GM18861 (cell line): ENCODE data around the gene SEMA6D.
"Not testable (repeated sequence)": the region's sequence is repeated elsewhere in the genome, so short reads cannot be mapped to it uniquely, and the experiment has no call there.

ENCODE experiments used
- ATAC-seq: cut with Tn5 transposase; IDR thresholded peaks from one replicate; pipeline ENCODE4 v1.9.1; 2021; ENCODE audit not compliant: unreplicated experiment

Gene SEMA6D

GRCh38 chr15:47715856-47716445 lies 1.4 kb upstream of the SEMA6D start:
- no peak for ATAC-seq

GRCh38 chr15:47716516-47716915 lies 789 bp upstream of the SEMA6D start:
- no peak for ATAC-seq

DNA sequence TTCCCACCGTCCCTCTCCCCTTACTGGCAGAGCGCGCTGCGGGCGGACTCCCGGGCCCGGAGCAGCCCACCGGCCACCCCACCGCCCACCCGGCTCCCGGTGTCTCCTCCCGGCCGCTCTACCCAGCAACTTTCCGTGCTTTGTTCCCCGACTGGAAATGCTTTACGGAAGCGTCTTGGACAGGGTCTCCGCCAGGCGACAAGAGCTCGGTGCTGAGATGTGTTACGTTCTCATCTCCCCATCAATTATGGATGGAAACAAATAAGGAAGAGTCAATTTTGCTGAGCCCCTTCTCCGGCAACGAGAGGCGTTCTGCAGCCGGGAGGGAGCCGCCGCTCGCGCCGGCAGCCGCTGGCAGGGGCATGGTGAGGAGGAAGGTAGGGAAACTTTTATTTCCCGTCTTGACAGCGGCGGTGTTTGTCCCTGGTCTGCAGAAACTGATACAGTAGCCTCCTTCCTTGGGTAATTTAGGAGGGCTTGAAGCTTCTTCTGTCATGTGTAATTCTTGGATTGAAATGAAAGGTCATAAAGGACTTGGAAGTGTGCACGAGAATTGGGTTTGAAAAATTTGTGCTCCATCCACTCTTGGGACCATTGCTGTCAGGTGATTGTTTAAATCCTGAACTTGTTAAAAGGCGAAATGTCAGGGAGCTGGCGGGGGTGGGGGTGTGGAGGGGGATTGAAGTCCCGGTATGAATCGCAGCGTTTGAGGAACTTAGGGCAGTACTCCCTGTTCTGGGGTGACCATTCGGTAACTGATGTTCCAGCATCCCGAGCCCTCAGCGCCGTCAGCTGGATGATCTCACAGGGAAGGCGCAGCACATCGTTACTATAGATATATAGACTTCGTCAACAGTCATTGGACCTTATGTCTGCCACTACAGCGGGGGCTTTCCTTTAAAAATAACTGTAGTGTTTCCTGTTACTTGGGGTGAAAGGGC lies 1.5 kb downstream of the SEMA6D start:
- no peak for ATAC-seq

GRCh38 chr15:47719730-47720129 lies 2.4 kb downstream of the SEMA6D start:
- no peak for ATAC-seq

GRCh38 chr15:47720555-47720954 lies 3.2 kb downstream of the SEMA6D start:
- no peak for ATAC-seq

- ATAC-seq = no peak
Measured at GRCh38 chr15:47721676-47722075, 4.4 kb downstream of the SEMA6D start.

GRCh38 chr15:47724346-47724745 lies 7.0 kb downstream of the SEMA6D start:
- no peak for ATAC-seq

GRCh38 chr15:47725051-47725450 lies 7.7 kb downstream of the SEMA6D start:
- no peak for ATAC-seq

GRCh38 chr15:47725906-47726305 lies 8.6 kb downstream of the SEMA6D start:
- ATAC-seq = no peak

DNA sequence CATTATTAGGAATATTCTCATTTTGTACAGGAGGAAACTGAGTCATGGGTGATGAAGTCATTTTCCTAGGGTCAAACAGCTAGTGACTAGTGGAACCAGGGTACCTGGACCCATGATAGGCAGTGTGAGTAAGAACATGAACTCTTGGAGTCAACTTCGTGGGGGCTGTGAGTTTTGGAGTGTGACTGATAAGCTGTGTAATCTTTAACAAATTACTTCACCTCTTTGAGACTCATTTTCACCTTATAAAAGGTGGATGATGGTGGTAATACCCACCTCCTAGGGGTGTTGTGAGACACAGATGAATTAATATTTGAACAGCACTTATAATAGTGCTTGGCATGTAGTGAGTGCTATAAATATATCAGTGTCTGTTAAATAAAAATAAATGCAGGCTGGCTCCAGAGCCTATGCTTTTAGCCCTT lies 9.1 kb downstream of the SEMA6D start:
- ATAC-seq = no peak

- ATAC-seq = no peak
Measured at GRCh38 chr15:47727137-47727536, 9.8 kb downstream of the SEMA6D start.

DNA sequence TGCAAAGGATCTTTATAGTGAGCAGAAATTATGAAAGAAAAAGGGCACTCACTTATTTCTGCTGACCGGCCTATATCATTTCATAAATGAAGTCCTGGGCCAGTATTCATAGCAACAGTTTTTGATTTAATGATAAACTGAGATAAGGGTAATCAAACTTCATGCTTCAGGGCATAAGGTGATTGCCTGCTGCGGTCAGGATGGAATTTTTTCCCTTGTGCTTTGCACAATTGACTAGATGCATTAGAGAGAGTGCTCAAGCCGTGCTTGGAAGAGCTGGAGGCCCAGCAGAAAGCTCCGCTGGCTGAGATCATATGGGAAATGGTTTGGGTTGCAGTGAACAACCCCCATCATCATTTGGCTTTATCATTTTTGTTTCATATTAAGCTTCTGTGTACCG lies 10.4 kb downstream of the SEMA6D start:
- ATAC-seq = no peak

- no peak for ATAC-seq
Measured at GRCh38 chr15:47728426-47728825, 11.1 kb downstream of the SEMA6D start.

DNA sequence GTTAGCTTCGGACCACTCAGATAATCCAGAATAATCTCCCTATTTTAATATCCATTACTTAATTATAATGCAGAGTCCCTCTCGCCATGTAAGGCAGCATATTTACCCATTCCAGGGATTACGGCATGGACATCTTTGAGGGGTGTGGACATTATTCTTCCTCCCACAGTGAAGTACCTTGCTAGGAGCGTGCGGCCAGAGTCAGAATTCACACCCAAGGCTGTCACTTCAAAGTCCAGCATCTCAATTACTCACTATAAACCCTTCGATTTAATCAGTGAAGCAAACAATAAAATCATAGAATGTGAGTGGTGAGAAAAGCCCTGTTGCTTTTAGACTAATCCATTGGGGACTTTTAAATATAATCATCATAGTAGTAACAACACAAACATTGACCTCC lies 11.6 kb downstream of the SEMA6D start:
- no peak for ATAC-seq

GRCh38 chr15:47731230-47731629 lies 13.9 kb downstream of the SEMA6D start:
- no peak for ATAC-seq

- no peak for ATAC-seq
Measured at GRCh38 chr15:47732248-47732647, 14.9 kb downstream of the SEMA6D start.

DNA sequence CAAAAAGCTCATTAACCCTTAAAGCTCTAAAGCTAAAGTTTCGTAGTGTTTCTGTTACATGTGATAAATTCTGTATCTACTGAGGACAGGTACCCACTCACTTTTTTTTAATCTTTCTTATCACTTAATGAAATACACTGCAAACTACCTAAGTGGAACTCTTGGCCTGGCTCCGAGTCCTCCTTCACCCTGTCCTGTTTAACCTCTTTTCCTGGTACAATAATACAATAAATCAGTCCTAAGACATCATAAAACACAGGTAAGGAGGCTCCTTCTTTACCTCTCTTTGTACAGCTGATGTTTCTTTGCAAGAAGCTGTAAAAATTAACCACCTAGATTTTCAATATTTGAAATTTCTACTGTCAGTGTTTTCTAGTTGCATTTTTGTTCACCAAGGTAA lies 15.8 kb downstream of the SEMA6D start:
- no peak for ATAC-seq

DNA sequence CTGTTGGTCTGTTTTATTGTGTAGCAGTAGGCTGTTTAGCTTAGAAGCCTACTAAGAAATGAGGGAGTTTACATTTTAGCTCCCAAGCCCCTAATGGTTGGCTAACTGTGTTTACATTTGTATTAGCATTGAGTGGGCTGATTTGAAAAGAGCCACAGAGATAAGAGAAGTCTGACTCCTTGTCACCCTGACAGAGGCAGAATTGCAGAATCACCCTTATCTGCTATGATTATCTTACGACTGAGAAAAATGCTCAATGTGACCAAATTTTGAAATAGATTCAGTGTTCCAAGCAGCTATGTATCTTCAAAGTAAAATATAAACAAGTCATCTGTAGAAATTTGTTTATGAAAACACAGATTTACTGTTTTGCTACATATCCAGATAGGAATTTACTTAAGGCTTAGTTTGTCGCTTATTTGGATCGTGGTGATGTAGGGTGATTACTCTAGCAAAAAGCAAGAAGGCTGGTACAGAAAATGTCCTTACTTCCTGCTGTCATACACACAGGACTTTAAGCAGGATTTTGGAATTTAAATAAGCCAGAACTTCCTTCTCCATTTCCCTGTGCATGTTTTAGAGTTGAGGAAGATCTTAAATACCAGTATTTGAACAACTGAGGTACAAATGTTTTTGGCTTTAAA lies 19.0 kb downstream of the SEMA6D start:
- no peak for ATAC-seq

DNA sequence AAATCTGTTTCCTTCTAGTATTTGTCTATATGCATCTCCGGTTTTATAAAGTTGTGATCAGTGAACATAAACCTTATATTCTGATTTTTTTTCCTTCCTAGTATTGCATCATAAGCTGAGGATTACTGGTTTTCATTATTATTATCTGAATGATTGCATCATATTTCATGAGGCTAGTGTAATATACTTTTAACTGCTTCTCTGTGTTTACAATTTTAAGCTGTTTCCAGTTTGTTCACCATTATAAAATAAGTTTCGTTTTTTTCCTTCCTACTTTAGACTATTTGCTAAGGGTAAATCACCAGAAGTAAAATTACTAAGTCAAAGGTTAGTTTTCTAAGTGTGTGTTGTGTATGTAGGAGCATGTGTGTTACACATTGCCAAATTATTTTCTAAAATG lies 20.2 kb downstream of the SEMA6D start:
- no peak for ATAC-seq

GRCh38 chr15:47738144-47738825 lies 21.0 kb downstream of the SEMA6D start:
- ATAC-seq = not testable (repeated sequence)

- no peak for ATAC-seq
Measured at GRCh38 chr15:47741082-47741481, 23.8 kb downstream of the SEMA6D start.
